ENCODE measurements around the gene PPBP. TPM values are rescaled to one million over a fixed set of nuclear protein-coding genes. Genes with fewer than 3 reads are reported as not detected.

PPBP gene
- total and polyA plus RNA-seq, 9 donors = 0.53 to 0.80 TPM; not detected in 7

DNA sequence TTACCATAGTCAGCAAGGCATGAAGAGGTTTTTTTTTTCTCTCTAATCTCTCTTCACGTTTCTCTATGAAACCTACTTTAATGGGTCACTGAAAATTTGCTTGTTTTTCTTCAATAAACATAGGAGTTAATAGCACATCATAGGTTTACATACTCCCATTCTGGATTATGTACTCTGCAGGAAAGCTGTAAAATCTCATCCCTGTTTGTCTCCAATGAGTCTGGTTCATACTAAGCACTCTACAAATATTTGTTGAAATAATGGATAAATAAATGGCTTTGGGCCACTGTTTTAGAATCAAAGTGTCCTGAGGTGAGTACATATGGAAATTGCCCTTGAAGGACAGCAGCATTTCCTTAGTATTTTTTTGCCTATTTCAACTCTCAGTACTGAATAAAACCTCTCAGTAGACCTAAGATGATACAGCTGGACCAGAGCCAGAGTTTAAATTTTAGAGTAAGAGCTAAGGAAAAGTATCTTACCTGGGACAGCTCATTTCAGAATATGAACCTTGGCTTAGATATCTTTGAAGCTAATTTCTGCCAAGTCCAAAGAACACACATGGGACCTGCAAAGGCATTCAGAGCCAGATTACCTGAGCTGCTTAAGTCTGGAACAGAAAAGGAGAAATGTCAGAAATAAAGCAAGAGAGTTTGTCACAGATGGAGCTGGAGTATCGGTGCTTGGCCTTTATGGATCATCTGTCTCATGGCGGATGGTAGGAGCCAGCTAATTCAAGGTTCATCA lies 40.6 kb downstream of the PPBP start:
- Histone ChIP-seq H3K9me3 (no peaks in the 10 kb centered on the region), H3K4me3 (no peak overlapping the region), H3K4me1 (ENCODE audit: insufficient read depth) (no peaks in the 10 kb centered on the region), H3K27me3 (no peaks in the 10 kb centered on the region), H3K27ac (no peak overlapping the region), H3K36me3 (no peaks in the 10 kb centered on the region)
- TF ChIP-seq, protein P1, sequence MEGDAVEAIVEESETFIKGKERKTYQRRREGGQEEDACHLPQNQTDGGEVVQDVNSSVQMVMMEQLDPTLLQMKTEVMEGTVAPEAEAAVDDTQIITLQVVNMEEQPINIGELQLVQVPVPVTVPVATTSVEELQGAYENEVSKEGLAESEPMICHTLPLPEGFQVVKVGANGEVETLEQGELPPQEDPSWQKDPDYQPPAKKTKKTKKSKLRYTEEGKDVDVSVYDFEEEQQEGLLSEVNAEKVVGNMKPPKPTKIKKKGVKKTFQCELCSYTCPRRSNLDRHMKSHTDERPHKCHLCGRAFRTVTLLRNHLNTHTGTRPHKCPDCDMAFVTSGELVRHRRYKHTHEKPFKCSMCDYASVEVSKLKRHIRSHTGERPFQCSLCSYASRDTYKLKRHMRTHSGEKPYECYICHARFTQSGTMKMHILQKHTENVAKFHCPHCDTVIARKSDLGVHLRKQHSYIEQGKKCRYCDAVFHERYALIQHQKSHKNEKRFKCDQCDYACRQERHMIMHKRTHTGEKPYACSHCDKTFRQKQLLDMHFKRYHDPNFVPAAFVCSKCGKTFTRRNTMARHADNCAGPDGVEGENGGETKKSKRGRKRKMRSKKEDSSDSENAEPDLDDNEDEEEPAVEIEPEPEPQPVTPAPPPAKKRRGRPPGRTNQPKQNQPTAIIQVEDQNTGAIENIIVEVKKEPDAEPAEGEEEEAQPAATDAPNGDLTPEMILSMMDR (IDR thresholded peaks at IDR 0.05) = no peak
- no peak for TF ChIP-seq EP300 (IDR thresholded peaks at IDR 0.05)
- TF ChIP-seq POLR2A (IDR thresholded peaks at IDR 0.05) = no peak
- DNase-seq = no peak
- WGBS, 3 donors = 65 to 77% (median 68%) methylated on average over 3 of the region's 3 CpGs
- intact Hi-C loops (cut with DNase I) = no loop called here

DNA sequence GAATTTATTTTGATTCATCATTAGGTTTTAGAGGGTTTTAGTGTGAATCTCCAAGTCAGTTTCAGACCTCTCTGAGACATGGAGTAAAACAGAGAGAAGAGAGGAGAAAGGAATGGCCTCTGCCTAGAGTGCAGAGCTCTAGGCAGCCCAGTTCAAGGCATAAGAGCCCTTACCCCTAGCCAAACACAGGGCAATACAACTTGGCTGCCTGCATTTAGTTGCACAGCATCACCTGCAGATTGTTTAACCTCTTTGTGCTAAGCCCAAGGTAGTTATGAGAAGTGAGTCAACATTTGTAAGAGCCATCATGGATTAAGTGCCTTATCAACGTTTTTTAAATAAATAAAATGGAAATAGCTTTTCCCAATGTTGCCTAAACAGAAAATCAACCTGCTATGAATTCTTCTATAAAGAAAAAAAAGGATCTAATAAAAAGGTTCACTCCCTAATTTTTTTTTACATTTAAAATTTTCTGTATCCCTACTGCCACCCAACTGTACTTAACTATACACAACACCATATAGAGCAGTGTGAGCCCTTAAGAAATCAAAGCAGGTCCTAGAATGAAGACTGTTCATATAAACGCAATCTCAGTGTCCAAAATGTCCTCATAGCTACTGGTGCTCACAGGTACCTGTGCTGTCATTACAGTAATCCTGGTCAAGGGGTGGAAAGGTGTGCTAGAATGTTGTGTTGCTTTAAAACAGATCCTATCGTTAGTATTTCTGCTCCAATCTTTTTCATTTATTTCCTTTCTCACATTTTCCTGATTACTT lies 42.1 kb downstream of the PPBP start:
- DNase-seq = no peak
- H3K27me3 ChIP-seq = no peaks in the 10 kb centered on the region
- intact Hi-C loops (cut with DNase I) = no loop called here
- H3K9me3 ChIP-seq = no peaks in the 10 kb centered on the region
- H3K4me1 ChIP-seq (ENCODE audit: insufficient read depth) = no peaks in the 10 kb centered on the region
- no peak overlapping the region for H3K27ac ChIP-seq
- TF ChIP-seq, protein P1 (IDR thresholded peaks at IDR 0.05) = no peak
- no peak for TF ChIP-seq POLR2A (IDR thresholded peaks at IDR 0.05)
- no peak for TF ChIP-seq EP300 (IDR thresholded peaks at IDR 0.05)
- WGBS, 3 donors = 70 to 78% (median 71%) methylated on average over 3 of the region's 3 CpGs
- no peak overlapping the region for H3K4me3 ChIP-seq
- no peaks in the 10 kb centered on the region for H3K36me3 ChIP-seq

DNA sequence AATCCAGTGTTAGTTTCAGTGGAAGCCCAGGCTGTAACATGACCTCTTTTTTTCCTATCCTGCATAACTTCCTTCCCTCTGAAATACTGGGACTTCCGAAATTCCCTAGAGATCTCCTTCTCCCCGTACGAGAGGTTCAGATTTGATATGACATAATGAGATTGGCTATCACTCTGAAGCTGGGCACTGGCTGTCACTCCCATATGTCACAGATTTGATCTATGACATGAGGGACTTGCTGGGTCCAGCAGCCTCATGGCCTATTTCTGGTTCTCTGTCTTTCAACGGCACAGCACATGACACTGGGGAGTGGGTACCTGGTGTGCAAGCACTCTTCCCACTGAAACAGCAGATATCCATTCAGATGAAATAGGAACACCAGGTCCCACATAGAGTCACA lies 42.9 kb downstream of the PPBP start:
- H3K27ac ChIP-seq = no peak overlapping the region
- no peaks in the 10 kb centered on the region for H3K4me1 ChIP-seq (ENCODE audit: insufficient read depth)
- H3K36me3 ChIP-seq = no peaks in the 10 kb centered on the region
- intact Hi-C loops (cut with DNase I) = no loop called here
- H3K9me3 ChIP-seq = no peaks in the 10 kb centered on the region
- 74 to 79% (median 76%) methylated on average over 4 of the region's 4 CpGs for WGBS, 3 donors
- H3K27me3 ChIP-seq = no peaks in the 10 kb centered on the region
- no peak for DNase-seq
- TF ChIP-seq, protein P1 (IDR thresholded peaks at IDR 0.05) = no peak
- H3K4me3 ChIP-seq = no peak overlapping the region

DNA sequence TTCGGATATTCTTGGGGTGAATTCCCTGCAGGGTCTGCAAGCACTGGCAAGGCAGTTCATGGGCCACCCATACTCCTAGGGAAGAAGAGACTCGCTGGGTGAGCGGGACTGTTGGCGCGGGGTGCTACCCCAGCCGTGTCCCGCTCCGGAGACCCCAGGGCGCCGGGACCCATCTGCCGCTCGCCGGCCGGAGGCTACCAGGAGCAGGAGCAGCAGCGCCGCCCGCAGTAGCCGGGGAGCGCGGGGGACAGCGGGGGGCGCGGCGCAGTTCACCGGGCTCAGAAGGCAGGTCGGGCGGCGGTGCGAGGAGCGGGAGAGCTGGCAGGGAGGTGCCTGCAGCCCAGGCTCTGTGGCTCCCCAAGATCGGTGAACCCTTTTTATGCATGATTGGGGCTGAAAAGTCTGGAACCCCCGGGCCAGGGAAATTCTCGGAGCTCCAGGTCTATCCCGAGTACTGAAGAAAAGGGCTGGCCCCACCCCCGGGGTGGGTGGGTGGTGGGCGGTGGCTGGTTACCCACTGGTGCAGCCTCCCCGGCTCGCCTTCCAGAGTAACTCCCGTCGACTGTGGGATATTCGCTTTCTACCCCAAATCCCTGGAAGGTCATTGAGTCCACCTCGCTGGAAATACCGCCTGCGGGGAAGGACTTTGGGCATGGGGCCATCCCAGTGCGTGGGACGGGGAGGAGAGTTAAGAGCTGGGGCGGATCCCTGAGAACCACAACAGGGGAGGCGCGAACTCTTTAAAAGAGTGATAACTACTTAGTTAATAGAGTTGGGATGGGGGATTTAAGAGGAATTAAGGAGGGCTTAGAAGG lies 43.7 kb downstream of the PPBP start:
- Histone ChIP-seq H3K36me3 (no peaks in the 10 kb centered on the region), H3K27ac (no peak overlapping the region), H3K4me3 (no peak overlapping the region), H3K9me3 (no peaks in the 10 kb centered on the region), H3K27me3 (no peaks in the 10 kb centered on the region), H3K4me1 (ENCODE audit: insufficient read depth) (no peaks in the 10 kb centered on the region)
- TF ChIP-seq, protein P1 (IDR thresholded peaks at IDR 0.05) = no peak
- TF ChIP-seq EP300 (IDR thresholded peaks at IDR 0.05) = no peak
- TF ChIP-seq POLR2A (IDR thresholded peaks at IDR 0.05) = no peak
- WGBS, 3 donors = 8 to 14% (median 8%) methylated on average over 41 to 49 of the region's 49 CpGs
- intact Hi-C loops (cut with DNase I) = no loop called here
- peak; percentile 31 to 77 (median 53) for DNase-seq
